GM18951 (cell line): ENCODE measurements around the gene WDR18.

Source experiments
- POLR2A ChIP-seq: IDR thresholded peaks from 4 replicates; pipeline ENCODE4 v1.6.1; 2011; ENCODE audit warnings: mild to moderate bottlenecking; ENCODE audit not compliant: insufficient read length, insufficient read depth; ENCODE audit errors: extremely low read depth
- in situ Hi-C: fragments of 300-500 bp; cut with MboI; formaldehyde crosslinking; loops from one replicate; pipeline ENCODE4 v1.12.0; 2022; ENCODE audit warnings: low sequenced_read_pairs, mixed read lengths, inconsistent platforms; ENCODE audit not compliant: unreplicated experiment

WDR18 gene

GRCh38 chr19:1006711-1007398, 22.7 kb downstream of the WDR18 start:
- in situ Hi-C loops = no loop called here
- no peak for TF ChIP-seq POLR2A

- TF ChIP-seq POLR2A = no peak
- in situ Hi-C loops = no loop called here
These were observed 23.5 kb downstream of the WDR18 start for GRCh38 chr19:1007399-1008251.

DNA sequence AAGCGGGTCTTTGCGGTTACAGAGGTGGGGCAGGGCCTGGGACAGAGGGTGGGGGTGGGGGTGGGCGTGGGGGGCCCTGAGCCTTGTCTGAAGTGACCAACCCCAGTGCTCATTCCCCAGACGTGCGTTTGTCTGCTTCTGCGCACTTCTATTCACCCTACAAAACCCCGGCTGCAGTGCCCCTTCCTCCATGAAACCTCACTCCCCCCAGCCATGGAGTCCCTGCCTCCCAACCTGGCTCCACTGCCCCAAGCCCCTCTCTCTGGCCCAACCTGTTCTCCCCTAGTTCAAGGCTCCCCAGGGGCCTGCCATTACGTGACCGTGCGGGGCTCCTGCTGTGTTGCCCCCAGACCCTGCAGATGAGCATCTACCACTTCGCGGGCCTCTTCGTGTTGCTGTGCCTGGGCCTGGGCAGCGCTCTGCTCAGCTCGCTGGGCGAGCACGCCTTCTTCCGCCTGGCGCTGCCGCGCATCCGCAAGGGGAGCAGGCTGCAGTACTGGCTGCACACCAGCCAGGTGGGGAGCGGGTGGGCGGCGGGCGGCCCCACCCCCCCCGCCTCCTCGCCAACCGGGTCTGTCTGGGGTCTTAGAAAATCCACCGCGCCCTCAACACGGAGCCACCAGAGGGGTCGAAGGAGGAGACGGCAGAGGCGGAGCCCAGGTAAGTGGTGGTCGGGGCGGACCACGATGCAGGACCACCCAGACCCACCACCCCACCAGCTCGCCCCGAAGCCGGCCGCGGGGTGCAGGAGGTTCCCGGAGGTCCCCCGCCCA, 24.3 kb downstream of the WDR18 start:
- in situ Hi-C loops = no loop called here
- TF ChIP-seq POLR2A = no peak

GRCh38 chr19:1009041-1009980, 25.2 kb downstream of the WDR18 start:
- in situ Hi-C loops = no loop called here
- no peak for TF ChIP-seq POLR2A

DNA sequence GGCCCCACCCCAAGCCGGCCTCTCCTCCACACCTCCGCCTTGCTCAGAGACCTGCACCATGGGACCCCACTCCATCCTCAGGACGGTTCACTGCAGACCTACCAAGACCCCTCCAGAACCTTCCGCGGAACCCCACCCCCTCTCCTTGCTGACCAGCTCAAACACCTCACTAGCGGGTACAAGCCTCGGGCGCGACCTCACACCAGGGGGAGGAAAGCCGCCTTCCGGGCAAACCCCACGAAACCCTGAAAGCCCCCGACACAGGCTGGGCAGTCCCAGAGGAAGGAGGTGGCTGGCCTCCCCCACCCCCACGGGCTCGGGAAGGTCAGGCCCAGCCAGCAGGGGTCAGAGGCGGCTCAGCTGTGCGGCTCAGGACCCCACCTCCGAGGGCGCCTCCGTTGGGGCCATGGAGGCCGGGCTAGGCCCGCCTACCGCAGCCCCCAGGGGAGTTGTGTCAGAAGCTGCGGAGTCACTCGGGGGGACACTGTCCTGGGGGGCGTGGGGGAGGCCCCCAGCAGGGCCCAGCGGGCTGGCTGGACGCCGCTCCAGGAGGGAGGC, 25.9 kb downstream of the WDR18 start:
- no peak for TF ChIP-seq POLR2A
- in situ Hi-C loops = no loop called here

DNA sequence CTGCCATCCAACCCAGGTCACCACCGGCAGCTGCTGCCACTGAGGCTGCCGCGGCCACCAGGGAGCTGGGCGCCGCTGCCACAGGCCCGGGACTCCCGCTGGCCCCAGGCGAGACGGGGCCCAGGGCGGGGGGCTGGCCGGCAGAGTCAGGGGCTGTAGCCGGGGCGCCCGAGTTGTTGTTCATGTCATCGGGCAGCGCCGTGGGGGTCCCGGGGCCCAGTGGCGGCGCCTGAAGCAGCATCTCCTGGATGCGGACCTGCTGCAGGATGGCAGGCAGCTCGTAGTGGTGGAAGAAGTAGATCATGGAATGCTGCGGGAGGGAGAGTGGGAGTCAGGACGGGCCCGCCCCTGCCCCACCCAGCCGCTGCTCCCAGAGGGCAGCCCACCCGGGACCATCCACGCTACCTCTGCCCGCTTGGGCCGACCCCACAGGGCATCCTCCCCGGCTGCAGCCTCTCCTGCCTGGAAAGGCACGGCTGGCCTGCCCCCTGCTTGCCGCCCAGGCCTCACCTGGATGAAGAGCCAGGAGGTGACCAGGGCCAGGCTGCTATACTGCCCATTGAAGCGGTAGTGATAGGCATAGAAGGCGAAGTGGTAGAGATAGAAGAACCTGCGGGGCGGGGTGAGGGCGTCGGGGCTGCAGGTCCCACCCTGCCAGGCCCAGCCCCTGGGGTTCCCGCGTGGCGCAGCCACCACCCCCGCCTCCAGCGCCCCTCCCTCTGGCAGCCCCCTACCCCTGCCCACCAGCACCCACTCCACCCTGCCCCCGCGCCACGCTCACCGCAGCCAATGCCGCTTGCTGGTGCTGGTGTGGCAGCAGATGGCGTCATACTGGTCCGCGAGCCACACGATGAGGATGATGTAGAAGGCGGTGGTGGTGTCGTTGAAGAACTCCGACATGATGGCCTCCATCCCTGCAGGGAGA, 26.7 kb downstream of the WDR18 start:
- in situ Hi-C loops = no loop called here
- no peak for TF ChIP-seq POLR2A

GRCh38 chr19:1011831-1012333, 27.7 kb downstream of the WDR18 start:
- in situ Hi-C loops = no loop called here
- no peak for TF ChIP-seq POLR2A

DNA sequence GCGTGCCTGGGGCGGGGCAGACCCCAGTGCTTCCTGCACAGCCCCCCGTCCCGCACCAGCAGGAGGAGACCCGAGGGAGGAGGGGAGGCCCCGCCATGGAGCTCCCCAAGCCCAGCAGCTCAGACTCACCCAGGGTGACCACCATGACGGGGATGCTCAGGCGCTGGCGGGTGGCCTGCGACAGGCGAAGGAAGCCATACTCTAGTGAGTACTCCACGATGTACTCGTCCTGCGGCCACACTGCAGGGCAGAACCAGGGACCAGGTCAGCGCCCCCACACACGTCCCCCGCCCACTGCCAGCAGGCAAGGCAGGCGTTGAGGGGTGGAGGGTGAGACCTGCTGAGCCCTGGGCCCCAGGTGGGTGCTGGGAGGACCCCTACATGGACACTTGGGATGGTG, 28.2 kb downstream of the WDR18 start:
- no peak for TF ChIP-seq POLR2A

DNA sequence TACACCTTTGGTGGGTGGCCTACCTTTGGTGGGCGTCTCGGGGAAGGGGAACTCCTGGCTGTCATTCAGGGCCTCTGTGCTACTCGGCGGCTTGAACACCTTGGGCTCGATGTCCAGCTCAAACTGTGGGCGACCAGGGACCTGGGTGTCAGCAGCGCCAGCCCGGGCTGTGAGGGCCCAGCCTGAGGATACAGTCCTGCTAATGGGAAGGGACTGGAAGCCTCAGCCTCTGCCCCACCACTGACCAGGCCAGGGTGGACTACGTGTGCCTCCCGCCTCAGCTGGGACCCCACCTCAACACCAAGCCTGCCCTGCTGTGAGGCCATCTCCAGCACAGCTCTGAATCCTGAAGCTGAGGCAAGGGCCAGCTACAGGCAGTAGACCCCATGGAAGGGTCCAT, 29.1 kb downstream of the WDR18 start:
- in situ Hi-C loops = no loop called here
- no peak for TF ChIP-seq POLR2A

More for the DNA sequence above, 28.2 kb downstream of the WDR18 start:
- in situ Hi-C loops = no loop called here

DNA sequence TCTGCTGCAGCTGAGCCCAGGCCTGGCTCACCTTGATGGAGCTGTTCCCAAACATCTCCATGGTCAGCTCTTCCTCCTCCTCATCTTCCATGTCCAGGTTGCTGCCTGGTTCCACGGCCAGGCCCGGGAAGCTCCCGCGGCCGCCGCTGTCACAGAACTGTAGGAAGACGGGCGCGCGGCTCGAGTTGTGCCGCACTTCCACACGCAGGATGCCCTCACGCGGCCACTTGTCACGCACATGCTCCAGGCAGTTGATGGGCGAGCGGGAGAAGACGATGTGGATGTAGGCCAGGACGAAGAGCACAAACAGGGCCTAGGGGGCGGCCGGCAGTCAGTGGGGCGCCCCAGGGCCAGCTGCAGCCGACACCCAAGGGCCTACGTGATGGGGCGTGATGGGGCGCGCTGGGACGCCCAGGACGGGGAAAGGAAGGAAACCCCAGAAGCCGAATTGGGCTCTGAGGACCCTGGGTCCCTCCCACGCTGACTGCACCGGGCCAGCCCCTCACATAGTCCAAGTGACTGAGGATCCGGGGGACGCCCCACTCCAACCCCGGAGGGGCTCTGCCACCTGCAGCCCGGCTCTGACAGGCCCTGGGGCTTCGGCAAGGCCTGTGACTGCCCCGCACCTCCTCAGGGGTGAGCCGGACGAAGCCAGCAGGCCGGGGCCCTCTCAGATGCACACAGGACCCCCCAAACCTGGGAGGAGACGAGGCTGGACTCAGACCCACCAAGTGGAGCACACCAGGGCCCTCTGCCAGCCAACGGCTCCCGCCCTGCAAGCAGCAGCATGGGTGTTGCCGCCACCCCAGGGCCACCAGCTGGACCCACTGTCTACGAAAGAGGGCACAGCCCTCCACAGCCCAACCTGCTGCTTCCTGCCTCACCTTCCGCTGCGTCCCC, 30.3 kb downstream of the WDR18 start:
- in situ Hi-C loops = no loop called here
- no peak for TF ChIP-seq POLR2A
